Measurements from ENCODE around the gene DENND6A.
A peak's percentile ranks its signal among the peaks of the same experiment; 100 is the strongest.
"Not testable (repeated sequence)": the region's sequence is repeated elsewhere in the genome, so short reads cannot be mapped to it uniquely, and the experiment has no call there.

Gene DENND6A

GRCh38 chr3:57692133-57692395 lies 813 bp downstream of the DENND6A start:
- DNase-seq = peak in 3 of 4 experiments; percentile 64 to 89 (median 85)

GRCh38 chr3:57691411-57692132 lies 1.3 kb downstream of the DENND6A start:
- peak in 3 of 4 experiments; percentile 20 to 25 (median 20) for DNase-seq

GRCh38 chr3:57689367-57690053 lies 3.4 kb downstream of the DENND6A start:
- DNase-seq = no peak

GRCh38 chr3:57688291-57688690 lies 4.6 kb downstream of the DENND6A start:
- DNase-seq = no peak

GRCh38 chr3:57683286-57683685 lies 9.6 kb downstream of the DENND6A start:
- no peak for DNase-seq

GRCh38 chr3:57682284-57682683 lies 10.6 kb downstream of the DENND6A start:
- DNase-seq = no peak

- no peak for DNase-seq
Measured at GRCh38 chr3:57681691-57682090, 11.2 kb downstream of the DENND6A start.

- no peak for DNase-seq
Measured at GRCh38 chr3:57680046-57680445, 12.8 kb downstream of the DENND6A start.

GRCh38 chr3:57675530-57675929 lies 17.3 kb downstream of the DENND6A start:
- DNase-seq = no peak

- peak; percentile 10 to 67 (median 39) for DNase-seq
Measured at GRCh38 chr3:57673156-57673555, 19.7 kb downstream of the DENND6A start.

GRCh38 chr3:57670543-57670942 lies 22.3 kb downstream of the DENND6A start:
- DNase-seq = no peak

- DNase-seq = no peak
Measured at GRCh38 chr3:57661404-57661803, 31.5 kb downstream of the DENND6A start.

- peak in 2 of 4 experiments; percentile 6 to 51 for DNase-seq
Measured at GRCh38 chr3:57659806-57660439, 33.0 kb downstream of the DENND6A start.

- DNase-seq = no peak
Measured at GRCh38 chr3:57659004-57659673, 33.7 kb downstream of the DENND6A start.

GRCh38 chr3:57658536-57658935 lies 34.3 kb downstream of the DENND6A start:
- DNase-seq = no peak

- no peak for DNase-seq
Measured at GRCh38 chr3:57655727-57656126, 37.1 kb downstream of the DENND6A start.

GRCh38 chr3:57654267-57654666 lies 38.6 kb downstream of the DENND6A start:
- DNase-seq = no peak

GRCh38 chr3:57652203-57652602 lies 40.7 kb downstream of the DENND6A start:
- no peak for DNase-seq

GRCh38 chr3:57647292-57647940 lies 45.5 kb downstream of the DENND6A start:
- no peak for DNase-seq

GRCh38 chr3:57646723-57647122 lies 46.2 kb downstream of the DENND6A start:
- DNase-seq = peak in 2 of 4 experiments; percentile 7 to 8

GRCh38 chr3:57644740-57645139 lies 48.1 kb downstream of the DENND6A start:
- DNase-seq = no peak

- DNase-seq = no peak
Measured at GRCh38 chr3:57637391-57637790, 55.5 kb downstream of the DENND6A start.

GRCh38 chr3:57634259-57634658 lies 58.6 kb downstream of the DENND6A start:
- DNase-seq = not testable (repeated sequence)

Data from suppressor macrophage (primary cell).